ENCODE results near the gene AGER.

DNA sequence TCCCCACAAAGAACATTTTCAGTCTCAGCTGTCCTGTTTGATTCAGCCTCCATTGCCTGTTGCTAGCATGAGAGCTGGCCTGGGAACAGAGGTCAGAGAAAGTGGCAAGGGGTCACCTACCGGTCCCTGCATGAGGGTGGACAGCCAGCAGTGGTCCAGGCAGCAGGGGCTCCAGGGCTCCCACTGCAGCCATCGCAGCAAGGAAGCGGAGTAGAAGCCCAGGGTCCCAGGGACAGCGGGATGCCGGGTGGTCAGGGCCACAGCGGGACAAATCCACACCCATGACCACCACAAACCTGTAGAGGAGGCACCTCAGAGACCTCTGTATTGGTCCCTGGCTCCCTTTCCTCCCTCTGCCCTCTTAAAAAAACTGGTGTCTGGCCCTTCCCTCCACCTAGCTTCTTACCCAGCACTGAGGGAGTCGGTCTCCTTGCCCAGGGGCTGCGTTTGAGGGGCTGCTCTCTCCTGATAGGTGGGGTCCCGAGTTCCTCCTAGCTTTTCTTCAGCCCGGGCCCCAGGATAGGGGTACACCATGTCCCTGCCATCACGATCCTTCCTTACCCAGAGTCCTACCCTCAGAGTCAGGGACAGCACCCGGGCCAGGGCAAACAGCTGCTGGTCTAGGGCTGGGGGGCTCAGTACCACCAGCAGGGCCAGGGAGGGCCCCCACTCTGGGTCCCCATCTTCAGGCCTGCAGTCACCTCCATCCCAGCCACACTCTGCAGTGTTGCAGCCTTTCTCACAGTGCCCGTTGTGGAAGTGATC, 16.8 kb upstream of the AGER start:
- TF ChIP-seq, protein P1, sequence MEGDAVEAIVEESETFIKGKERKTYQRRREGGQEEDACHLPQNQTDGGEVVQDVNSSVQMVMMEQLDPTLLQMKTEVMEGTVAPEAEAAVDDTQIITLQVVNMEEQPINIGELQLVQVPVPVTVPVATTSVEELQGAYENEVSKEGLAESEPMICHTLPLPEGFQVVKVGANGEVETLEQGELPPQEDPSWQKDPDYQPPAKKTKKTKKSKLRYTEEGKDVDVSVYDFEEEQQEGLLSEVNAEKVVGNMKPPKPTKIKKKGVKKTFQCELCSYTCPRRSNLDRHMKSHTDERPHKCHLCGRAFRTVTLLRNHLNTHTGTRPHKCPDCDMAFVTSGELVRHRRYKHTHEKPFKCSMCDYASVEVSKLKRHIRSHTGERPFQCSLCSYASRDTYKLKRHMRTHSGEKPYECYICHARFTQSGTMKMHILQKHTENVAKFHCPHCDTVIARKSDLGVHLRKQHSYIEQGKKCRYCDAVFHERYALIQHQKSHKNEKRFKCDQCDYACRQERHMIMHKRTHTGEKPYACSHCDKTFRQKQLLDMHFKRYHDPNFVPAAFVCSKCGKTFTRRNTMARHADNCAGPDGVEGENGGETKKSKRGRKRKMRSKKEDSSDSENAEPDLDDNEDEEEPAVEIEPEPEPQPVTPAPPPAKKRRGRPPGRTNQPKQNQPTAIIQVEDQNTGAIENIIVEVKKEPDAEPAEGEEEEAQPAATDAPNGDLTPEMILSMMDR (conservative IDR thresholded peaks at IDR 0.05), result no peak
- no peak for TF ChIP-seq EZH2 (IDR thresholded peaks at IDR 0.05; ENCODE audit: low read depth)
